Measurements from ENCODE around the gene COBL. TPM values are rescaled to one million over a fixed set of nuclear protein-coding genes. Genes with fewer than 3 reads are reported as not detected.

COBL gene
- total RNA-seq, 1 donor from 2014 or later = 27.9 TPM

- DNase-seq = no peak
- no peak overlapping the region for H3K27ac ChIP-seq
These were observed 250.2 kb downstream of the COBL start for GRCh38 chr7:51066405-51066882.

GRCh38 chr7:51065766-51066165 lies 250.8 kb downstream of the COBL start:
- no peak for DNase-seq
- Histone ChIP-seq H3K4me3 (no peak overlapping the region), H3K36me3 (no peaks in the 10 kb centered on the region), H3K27ac (no peak overlapping the region), H3K9me3 (no peaks in the 10 kb centered on the region), H3K27me3 (ENCODE audit: low read depth) (no peaks in the 10 kb centered on the region), H3K4me1 (peaks cover 33% of the 10 kb centered on the region)
- TF ChIP-seq, protein P1, sequence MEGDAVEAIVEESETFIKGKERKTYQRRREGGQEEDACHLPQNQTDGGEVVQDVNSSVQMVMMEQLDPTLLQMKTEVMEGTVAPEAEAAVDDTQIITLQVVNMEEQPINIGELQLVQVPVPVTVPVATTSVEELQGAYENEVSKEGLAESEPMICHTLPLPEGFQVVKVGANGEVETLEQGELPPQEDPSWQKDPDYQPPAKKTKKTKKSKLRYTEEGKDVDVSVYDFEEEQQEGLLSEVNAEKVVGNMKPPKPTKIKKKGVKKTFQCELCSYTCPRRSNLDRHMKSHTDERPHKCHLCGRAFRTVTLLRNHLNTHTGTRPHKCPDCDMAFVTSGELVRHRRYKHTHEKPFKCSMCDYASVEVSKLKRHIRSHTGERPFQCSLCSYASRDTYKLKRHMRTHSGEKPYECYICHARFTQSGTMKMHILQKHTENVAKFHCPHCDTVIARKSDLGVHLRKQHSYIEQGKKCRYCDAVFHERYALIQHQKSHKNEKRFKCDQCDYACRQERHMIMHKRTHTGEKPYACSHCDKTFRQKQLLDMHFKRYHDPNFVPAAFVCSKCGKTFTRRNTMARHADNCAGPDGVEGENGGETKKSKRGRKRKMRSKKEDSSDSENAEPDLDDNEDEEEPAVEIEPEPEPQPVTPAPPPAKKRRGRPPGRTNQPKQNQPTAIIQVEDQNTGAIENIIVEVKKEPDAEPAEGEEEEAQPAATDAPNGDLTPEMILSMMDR (IDR thresholded peaks at IDR 0.05) = no peak
- no peak for ATAC-seq
- intact Hi-C loops (cut with DNase I) = no loop called here

More at GRCh38 chr7:51066405-51066882, 250.2 kb downstream of the COBL start:
- intact Hi-C loops (cut with DNase I) = no loop called here
- H3K4me1 ChIP-seq = peaks cover 37% of the 10 kb centered on the region
- no peaks in the 10 kb centered on the region for H3K27me3 ChIP-seq (ENCODE audit: low read depth)
- no peak overlapping the region for H3K4me3 ChIP-seq
- H3K36me3 ChIP-seq = no peaks in the 10 kb centered on the region
- TF ChIP-seq, protein P1 (IDR thresholded peaks at IDR 0.05) = no peak
- no peaks in the 10 kb centered on the region for H3K9me3 ChIP-seq
- no peak for ATAC-seq

DNA sequence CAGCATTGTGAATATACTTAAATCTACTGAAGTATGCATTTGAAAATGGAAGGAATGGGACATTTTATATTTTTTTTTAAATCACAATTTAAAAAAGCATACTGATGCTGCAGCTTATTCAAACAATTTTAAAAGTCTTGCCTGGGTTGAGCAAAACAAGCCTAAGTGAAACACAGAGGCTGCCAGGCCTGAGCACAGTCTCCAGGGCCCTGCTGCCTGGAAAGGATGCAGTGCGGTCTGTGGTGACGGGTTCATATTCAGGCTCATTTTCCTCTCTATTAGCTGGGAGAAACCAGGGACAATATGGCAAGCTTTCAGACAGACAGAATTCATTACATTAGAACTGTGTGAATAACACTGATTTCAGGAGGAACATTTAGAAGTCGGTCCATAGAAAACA lies 251.9 kb downstream of the COBL start:
- TF ChIP-seq, protein P1 (IDR thresholded peaks at IDR 0.05) = no peak
- DNase-seq = no peak
- Histone ChIP-seq H3K9me3 (no peaks in the 10 kb centered on the region), H3K4me1 (peaks cover 32% of the 10 kb centered on the region), H3K4me3 (no peak overlapping the region), H3K36me3 (no peaks in the 10 kb centered on the region), H3K27me3 (ENCODE audit: low read depth) (no peaks in the 10 kb centered on the region), H3K27ac (no peak overlapping the region)
- intact Hi-C loops (cut with DNase I) = no loop called here
- ATAC-seq = no peak

DNA sequence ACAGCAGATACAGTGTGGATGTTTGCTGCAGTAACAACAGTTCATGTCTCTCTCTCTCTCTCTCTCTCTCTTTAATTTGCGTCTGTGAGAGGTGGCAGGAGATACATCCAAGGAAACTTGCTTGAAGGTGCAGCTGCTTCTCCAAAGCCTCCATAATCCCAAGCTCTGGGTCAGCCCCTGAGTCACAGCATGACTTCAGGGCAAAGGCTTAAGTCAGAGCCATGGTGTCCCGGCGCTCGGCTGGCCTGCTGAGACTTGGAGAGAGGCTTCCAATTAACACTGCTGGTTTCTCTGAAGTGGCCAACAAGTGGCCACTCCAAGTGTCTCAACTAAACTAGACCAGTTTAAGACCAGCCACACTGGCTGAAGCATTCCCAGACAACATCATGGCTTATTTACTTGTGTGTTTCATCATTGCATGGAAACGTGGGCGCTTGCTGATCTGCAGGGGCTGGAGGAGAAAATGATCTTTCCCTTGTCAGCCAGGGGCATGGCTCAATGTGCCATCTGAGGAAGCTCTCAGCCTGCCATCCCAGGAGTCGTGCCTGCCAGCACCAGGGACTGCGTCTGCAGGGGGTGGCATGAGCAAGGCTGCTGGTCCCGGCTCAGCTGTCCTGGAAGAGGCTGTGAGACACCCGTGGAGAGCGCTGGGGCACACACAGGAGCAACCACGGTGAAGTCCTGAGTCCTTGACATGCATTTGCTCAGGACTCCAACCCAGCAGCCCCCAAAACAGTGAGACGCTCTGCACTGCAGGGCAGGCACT lies 254.2 kb downstream of the COBL start:
- Histone ChIP-seq H3K27me3 (ENCODE audit: low read depth) (no peaks in the 10 kb centered on the region), H3K9me3 (no peaks in the 10 kb centered on the region), H3K36me3 (no peaks in the 10 kb centered on the region), H3K27ac (no peak overlapping the region), H3K4me1 (peaks cover 12% of the 10 kb centered on the region), H3K4me3 (no peak overlapping the region)
- ATAC-seq = peak; percentile 92 to 94
- TF ChIP-seq, protein P1 (IDR thresholded peaks at IDR 0.05) = no peak
- intact Hi-C loops (cut with DNase I) = no loop called here
- peak; percentile 81 for DNase-seq

DNA sequence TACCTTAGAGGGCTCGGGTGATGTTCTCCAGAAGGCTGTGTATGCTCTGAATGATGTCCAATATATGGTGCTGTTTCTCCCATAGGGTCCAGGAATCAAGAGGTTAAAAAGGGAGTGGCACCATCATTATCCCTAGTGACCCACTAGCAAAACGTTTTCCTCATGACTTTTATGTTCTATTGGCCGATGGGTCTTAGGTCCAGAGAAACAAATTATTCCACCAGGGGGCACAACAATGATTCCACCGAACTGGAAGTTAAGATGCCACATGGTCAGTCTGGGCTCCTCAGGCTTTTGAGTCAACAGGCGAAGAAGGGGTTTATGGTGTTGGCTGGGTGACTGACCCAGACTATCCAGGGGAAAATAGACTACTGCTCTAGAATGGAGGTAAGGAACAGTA lies 256.1 kb downstream of the COBL start:
- Histone ChIP-seq H3K4me3 (no peak overlapping the region), H3K27me3 (ENCODE audit: low read depth) (no peaks in the 10 kb centered on the region), H3K9me3 (no peaks in the 10 kb centered on the region), H3K27ac (no peak overlapping the region), H3K36me3 (no peaks in the 10 kb centered on the region), H3K4me1 (no peaks in the 10 kb centered on the region)
- ATAC-seq (no peak), DNase-seq (no peak)
- TF ChIP-seq, protein P1 (IDR thresholded peaks at IDR 0.05) = no peak
- intact Hi-C loops (cut with DNase I) = no loop called here
